Mesodermal cell (in vitro differentiated cells): ENCODE measurements around the gene CUEDC2.

Experiments
- H3K27ac ChIP-seq: 2 replicates; pipeline ENCODE4 v1.7.0; 2013; ENCODE audit warnings: mild to moderate bottlenecking, low read depth, low read length, moderate library complexity; ENCODE audit not compliant: severe bottlenecking
- H3K36me3 ChIP-seq: 2 replicates; pipeline ENCODE4 v1.7.1; 2013; ENCODE audit warnings: mild to moderate bottlenecking, low read length, moderate library complexity; ENCODE audit not compliant: control insufficient read depth, insufficient read depth
- H3K4me1 ChIP-seq: one replicate; pipeline ENCODE4 v1.7.1; 2013; ENCODE audit warnings: mild to moderate bottlenecking, low read length; ENCODE audit not compliant: insufficient read depth, control insufficient read depth, poor library complexity, severe bottlenecking
- H3K4me3 ChIP-seq: 2 replicates; pipeline ENCODE4 v1.7.0; 2013; ENCODE audit warnings: low read length, control low read depth, mild to moderate bottlenecking; ENCODE audit not compliant: insufficient read depth, poor library complexity, severe bottlenecking; ENCODE audit errors: extremely low read depth
- H3K9me3 ChIP-seq: 2 replicates; pipeline ENCODE4 v1.7.1; 2013; ENCODE audit warnings: mild to moderate bottlenecking, low read length, moderate library complexity; ENCODE audit not compliant: control insufficient read depth
- WGBS, 2 experiments: methylation state at CpG; one replicate each; pipeline ENCODE4 v1.1.5; 2013; ENCODE audit warnings: missing lambda C conversion rate in 2 of 2; ENCODE audit not compliant: insufficient coverage in 2 of 2; 5-methylcytosine and 5-hydroxymethylcytosine counted together

The CUEDC2 gene

GRCh38 chr10:102423372-102423968 is 8.9 kb downstream of the CUEDC2 start:
- H3K9me3 ChIP-seq = no peaks in the 10 kb centered on the region
- H3K27ac ChIP-seq = no peak overlapping the region
- peaks cover 16% of the 10 kb centered on the region for H3K36me3 ChIP-seq
- 88 to 97% methylated on average over 11 to 12 of the region's 13 CpGs for WGBS, 2 experiments
- H3K4me1 ChIP-seq = peaks cover 6% of the 10 kb centered on the region
- H3K4me3 ChIP-seq = no peak overlapping the region

GRCh38 chr10:102422545-102423129 is 9.7 kb downstream of the CUEDC2 start:
- Histone ChIP-seq H3K27ac (no peak overlapping the region), H3K36me3 (peaks cover 16% of the 10 kb centered on the region), H3K4me3 (peak overlapping the region; percentile 78), H3K4me1 (peaks cover 6% of the 10 kb centered on the region), H3K9me3 (no peaks in the 10 kb centered on the region)
- WGBS, 2 experiments = 23 to 25% methylated on average over 23 to 28 of the region's 28 CpGs

GRCh38 chr10:102421757-102422512 is 10.4 kb downstream of the CUEDC2 start:
- no peak overlapping the region for H3K27ac ChIP-seq
- WGBS, 2 experiments = 6 to 7% methylated on average over 53 to 56 of the region's 62 CpGs
- H3K9me3 ChIP-seq = no peaks in the 10 kb centered on the region
- peak overlapping the region; percentile 78 for H3K4me3 ChIP-seq
- H3K4me1 ChIP-seq = peaks cover 6% of the 10 kb centered on the region
- H3K36me3 ChIP-seq = peaks cover 16% of the 10 kb centered on the region

GRCh38 chr10:102421507-102421756 is 10.9 kb downstream of the CUEDC2 start:
- Histone ChIP-seq H3K4me3 (peak overlapping the region; percentile 78), H3K36me3 (peaks cover 16% of the 10 kb centered on the region), H3K4me1 (peaks cover 6% of the 10 kb centered on the region), H3K27ac (no peak overlapping the region), H3K9me3 (no peaks in the 10 kb centered on the region)
- WGBS, 2 experiments = 2 to 3% methylated on average over 12 to 13 of the region's 14 CpGs

GRCh38 chr10:102420714-102421506 is 11.5 kb downstream of the CUEDC2 start, which contains the start of gene FBXL15:
Gene FBXL15 (plus strand): TSS chr10:102420836. CDS start chr10:102421130, 294 bp downstream.
- WGBS, 2 experiments = 0 to 1% methylated on average over 60 to 65 of the region's 66 CpGs
- peak within 1 kb of the TSS; percentile 78 for H3K4me3 ChIP-seq
- H3K4me1 ChIP-seq = peaks cover 6% of the 10 kb centered on the region
- H3K9me3 ChIP-seq = no peaks in the 10 kb centered on the region
- peak within 1 kb of the TSS; percentile 81 for H3K27ac ChIP-seq
- H3K36me3 ChIP-seq = peaks cover 16% of the 10 kb centered on the region

- peaks cover 6% of the 10 kb centered on the region for H3K4me1 ChIP-seq
- peak overlapping the region; percentile 78 for H3K4me3 ChIP-seq
- peaks cover 16% of the 10 kb centered on the region for H3K36me3 ChIP-seq
- H3K9me3 ChIP-seq = no peaks in the 10 kb centered on the region
- WGBS, 2 experiments = 0% methylated on average over 3 to 7 of the region's 21 CpGs
- peak overlapping the region; percentile 81 for H3K27ac ChIP-seq
Measured at GRCh38 chr10:102420181-102420713, 12.1 kb downstream of the CUEDC2 start.

- Histone ChIP-seq H3K4me3 (peak overlapping the region; percentile 78), H3K4me1 (peaks cover 6% of the 10 kb centered on the region), H3K9me3 (no peaks in the 10 kb centered on the region), H3K27ac (peak overlapping the region; percentile 81), H3K36me3 (peaks cover 16% of the 10 kb centered on the region)
- WGBS, 2 experiments = 1% methylated on average over 25 to 40 of the region's 54 CpGs
Measured at GRCh38 chr10:102419269-102420180, 12.8 kb downstream of the CUEDC2 start.

- H3K27ac ChIP-seq = no peak within 1 kb of the TSS
Measured at GRCh38 chr10:102418622-102419268, 13.6 kb downstream of the CUEDC2 start, which contains the start of gene PSD. Gene PSD (minus strand): TSS chr10:102418785. CDS start chr10:102417038, 1,747 bp downstream.

GRCh38 chr10:102416695-102417094 is 15.7 kb downstream of the CUEDC2 start:
- Histone ChIP-seq H3K4me1 (peaks cover 6% of the 10 kb centered on the region), H3K36me3 (no peaks in the 10 kb centered on the region), H3K27ac (no peak overlapping the region), H3K4me3 (no peak overlapping the region), H3K9me3 (no peaks in the 10 kb centered on the region)
- 88 to 92% methylated on average over 12 to 19 of the region's 20 CpGs for WGBS, 2 experiments

More at GRCh38 chr10:102418622-102419268, 13.6 kb downstream of the CUEDC2 start, which contains the start of gene PSD:
- no peaks in the 10 kb centered on the region for H3K9me3 ChIP-seq
- peaks cover 9% of the 10 kb centered on the region for H3K36me3 ChIP-seq
- H3K4me1 ChIP-seq = peaks cover 6% of the 10 kb centered on the region
- peak within 1 kb of the TSS; percentile 78 for H3K4me3 ChIP-seq
- 1 to 4% methylated on average over 20 to 21 of the region's 45 CpGs for WGBS, 2 experiments
